Gastrocnemius medialis (tissue), 4 donors: ENCODE data around the gene TRDMT1.

Source experiments
- POLR2A ChIP-seq, 2 donors: fragments of 450-650 bp; IDR thresholded peaks; one replicate each; pipeline ENCODE4 v1.6.1; 2017; ENCODE audit warnings: antibody characterized with exemption in 2 of 2, mild to moderate bottlenecking in 2 of 2, moderate library complexity in 2 of 2
- TF ChIP-seq, protein P1 (sequence below), 5 experiments: fragments of 450-650 bp in 3 of 5; fragments of 200-600 bp in 2 of 5; sonication (generic) in 2 of 5; IDR thresholded peaks in 4 of 5; conservative IDR thresholded peaks in 1 of 5; 1 replicate in 4 of 5; 2 replicates in 1 of 5; pipeline ENCODE4 v1.5.1; 2016 to 2019; ENCODE audit warnings: antibody characterized with exemption in 5 of 5, mild to moderate bottlenecking in 3 of 5, moderate library complexity in 3 of 5

DNA sequence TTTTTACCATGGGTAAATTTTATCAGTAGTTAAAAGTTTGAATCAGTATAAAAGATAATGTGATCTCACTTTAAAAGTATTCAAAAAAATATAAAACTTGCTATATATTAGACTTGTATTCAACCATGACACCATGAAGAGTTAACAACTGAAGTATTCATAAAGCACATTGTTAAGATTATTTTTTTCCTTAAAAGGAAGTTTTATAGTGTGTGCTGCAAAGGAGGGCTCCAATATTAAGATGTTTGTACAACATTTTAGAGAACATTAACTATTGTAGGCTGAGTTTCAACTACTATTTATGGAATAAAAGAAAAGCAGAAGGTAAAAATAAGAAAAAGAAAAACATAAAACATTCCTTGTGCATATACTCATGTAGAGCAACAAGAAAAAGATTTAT is 47.4 kb downstream of the TRDMT1 start:
- TF ChIP-seq, protein P1, sequence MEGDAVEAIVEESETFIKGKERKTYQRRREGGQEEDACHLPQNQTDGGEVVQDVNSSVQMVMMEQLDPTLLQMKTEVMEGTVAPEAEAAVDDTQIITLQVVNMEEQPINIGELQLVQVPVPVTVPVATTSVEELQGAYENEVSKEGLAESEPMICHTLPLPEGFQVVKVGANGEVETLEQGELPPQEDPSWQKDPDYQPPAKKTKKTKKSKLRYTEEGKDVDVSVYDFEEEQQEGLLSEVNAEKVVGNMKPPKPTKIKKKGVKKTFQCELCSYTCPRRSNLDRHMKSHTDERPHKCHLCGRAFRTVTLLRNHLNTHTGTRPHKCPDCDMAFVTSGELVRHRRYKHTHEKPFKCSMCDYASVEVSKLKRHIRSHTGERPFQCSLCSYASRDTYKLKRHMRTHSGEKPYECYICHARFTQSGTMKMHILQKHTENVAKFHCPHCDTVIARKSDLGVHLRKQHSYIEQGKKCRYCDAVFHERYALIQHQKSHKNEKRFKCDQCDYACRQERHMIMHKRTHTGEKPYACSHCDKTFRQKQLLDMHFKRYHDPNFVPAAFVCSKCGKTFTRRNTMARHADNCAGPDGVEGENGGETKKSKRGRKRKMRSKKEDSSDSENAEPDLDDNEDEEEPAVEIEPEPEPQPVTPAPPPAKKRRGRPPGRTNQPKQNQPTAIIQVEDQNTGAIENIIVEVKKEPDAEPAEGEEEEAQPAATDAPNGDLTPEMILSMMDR (IDR thresholded peaks at IDR 0.05 in 4 of 5, conservative IDR thresholded peaks at IDR 0.05 in 1 of 5): no peak
- TF ChIP-seq POLR2A (IDR thresholded peaks at IDR 0.05): no peak
